22Rv1 (cell line): ENCODE data around the gene MAGOH.

Source experiments
- ZFX ChIP-seq: fragments of 450-650 bp; IDR thresholded peaks from 2 replicates; pipeline ENCODE4 v1.6.1; 2017; ENCODE audit warnings: antibody characterized with exemption, borderline replicate concordance
- TF ChIP-seq, protein P1 (sequence below): fragments of 450-650 bp; IDR thresholded peaks from 2 replicates; pipeline ENCODE4 v1.5.1; 2017; ENCODE audit warnings: mild to moderate bottlenecking

DNA sequence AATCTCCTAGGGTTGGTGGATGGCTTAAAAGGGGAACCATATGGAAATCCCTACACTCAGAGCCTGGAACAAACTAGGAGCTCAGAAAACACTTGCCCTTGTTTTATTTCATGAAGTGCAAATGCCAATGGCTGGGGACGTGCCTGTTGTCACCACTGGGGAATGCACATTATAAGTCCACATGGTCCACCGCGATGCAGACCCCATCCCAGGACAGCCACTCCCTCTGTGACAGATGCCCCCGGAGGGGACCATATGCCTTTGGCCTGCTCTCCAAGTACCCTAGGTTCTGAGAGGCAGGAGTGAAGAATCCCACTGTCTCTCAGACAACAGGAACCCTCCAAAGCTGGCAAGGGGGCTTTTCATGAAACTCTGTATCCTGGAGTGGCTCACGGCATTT, 47.2 kb upstream of the MAGOH start:
- TF ChIP-seq, protein P1, sequence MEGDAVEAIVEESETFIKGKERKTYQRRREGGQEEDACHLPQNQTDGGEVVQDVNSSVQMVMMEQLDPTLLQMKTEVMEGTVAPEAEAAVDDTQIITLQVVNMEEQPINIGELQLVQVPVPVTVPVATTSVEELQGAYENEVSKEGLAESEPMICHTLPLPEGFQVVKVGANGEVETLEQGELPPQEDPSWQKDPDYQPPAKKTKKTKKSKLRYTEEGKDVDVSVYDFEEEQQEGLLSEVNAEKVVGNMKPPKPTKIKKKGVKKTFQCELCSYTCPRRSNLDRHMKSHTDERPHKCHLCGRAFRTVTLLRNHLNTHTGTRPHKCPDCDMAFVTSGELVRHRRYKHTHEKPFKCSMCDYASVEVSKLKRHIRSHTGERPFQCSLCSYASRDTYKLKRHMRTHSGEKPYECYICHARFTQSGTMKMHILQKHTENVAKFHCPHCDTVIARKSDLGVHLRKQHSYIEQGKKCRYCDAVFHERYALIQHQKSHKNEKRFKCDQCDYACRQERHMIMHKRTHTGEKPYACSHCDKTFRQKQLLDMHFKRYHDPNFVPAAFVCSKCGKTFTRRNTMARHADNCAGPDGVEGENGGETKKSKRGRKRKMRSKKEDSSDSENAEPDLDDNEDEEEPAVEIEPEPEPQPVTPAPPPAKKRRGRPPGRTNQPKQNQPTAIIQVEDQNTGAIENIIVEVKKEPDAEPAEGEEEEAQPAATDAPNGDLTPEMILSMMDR: no peak
- no peak for TF ChIP-seq ZFX
